Measurements from ENCODE around the gene TCL1A.

Gene TCL1A

DNA sequence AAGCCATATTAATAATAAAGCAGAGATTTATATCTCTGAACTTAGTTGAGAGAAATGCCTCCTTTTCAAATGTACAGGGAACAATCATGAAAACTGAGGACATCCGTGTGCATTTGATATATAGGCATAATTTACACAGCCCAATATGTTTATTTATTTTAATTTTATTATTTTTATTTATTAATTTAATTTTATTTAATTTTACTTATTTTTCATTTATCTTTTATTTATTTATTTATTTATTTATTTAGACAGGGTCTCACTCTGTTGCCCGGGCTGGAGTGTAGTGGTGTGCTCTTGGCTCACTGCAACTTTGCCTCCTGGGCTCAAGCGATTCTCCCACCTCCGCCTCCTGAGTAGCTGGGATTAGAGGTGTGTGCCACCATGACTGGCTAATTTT is 8.4 kb downstream of the TCL1A start:
- DNase-seq (ENCODE audit: low read depth in 2 of 2) = no peak

- DNase-seq (ENCODE audit: low read depth in 2 of 2) = no peak
Measured at GRCh38 chr14:95703805-95704204, 10.1 kb downstream of the TCL1A start.

- no peak for DNase-seq (ENCODE audit: low read depth in 2 of 2)
Measured at GRCh38 chr14:95703341-95703740, 10.6 kb downstream of the TCL1A start.

DNA sequence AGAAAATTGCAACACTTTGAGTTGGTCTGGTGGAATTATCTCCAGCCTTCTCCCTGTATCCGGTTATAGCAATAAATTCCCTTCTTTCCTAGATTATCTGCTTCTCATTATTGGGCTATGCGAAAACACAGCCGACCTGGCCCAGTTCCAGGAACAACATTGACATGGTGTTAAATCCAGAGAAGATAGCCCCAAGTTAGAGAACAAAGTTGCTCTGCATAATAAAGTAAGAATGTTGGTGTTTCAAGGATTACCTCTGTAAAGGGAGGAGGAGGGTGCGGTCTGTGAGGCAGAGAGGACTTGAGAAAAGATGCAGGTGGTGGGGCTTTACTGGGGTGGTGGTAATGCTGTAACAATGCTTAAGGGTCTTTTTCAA is 12.1 kb downstream of the TCL1A start:
- no peak for DNase-seq (ENCODE audit: low read depth in 2 of 2)

DNA sequence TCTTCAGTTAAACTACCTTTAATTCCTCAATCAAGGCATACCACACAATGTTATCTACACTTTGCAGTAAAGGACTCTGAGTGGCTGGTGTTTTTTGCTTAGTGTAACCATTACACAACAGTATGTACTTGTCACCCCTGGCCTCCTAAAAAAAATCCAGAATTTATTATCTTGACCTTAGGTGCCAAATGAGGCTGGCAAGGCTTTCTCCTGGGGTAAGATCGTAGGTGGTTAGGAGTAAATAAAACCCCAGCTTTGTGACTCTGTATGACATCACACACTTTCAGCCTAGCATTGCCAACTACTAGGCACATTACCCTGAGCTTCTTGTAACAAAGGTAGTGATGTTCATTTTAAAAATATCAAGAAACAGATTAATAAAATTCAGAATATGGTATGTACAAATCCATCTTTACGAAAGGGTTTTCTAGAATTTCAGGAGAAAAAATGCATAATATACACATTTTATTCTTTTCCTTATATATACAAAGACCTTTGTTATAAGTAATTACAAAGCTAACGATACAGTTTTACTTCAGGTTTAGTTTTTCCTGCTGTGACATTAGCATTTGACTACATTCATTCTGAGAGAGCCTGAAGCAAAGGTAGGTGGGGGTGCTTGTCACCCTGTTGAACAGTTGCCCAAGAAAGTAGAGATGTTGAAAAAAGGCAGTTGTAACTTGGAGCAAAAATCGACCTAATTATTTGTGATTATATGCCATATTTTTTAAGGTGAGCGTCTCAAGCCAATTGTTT is 13.5 kb downstream of the TCL1A start:
- DNase-seq (ENCODE audit: low read depth in 2 of 2) = no peak

DNA sequence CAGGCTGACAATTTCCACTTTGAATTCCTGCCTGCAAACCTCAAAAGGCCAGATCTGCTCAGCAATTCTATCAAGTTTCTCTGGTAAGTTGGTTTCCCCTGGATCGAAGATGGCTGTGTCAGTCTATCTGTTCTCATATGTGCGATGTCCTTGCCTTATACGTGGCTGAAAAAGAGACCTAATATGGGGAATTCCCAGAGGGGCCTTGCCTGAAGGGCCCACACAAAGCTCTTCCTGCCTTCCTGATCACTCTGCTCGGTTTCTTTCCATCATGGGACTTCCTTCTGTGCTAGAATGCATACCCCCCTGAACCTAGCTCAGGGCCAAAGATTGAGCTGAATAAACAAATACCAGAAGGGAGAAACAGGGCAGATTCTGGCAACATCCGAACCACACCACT is 14.5 kb downstream of the TCL1A start:
- DNase-seq (ENCODE audit: low read depth in 2 of 2) = no peak

DNA sequence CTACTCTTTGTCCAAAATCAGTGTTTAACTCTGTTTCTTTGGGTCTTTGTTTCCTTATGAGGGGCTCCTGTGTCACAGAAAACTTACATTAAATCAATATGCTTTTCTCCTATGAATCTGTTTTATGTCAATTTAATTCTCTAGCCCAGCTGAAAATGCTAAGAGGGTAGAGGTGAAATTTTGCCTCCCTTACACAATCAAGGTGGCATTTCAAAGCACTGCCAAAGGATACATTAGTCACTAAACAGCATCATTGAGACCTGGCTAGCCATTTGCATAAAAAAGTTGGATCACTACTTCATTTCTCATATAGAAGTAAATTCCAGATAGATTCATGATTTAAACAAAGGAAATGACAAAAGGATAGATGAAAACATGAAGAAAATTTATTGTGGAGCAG is 15.6 kb downstream of the TCL1A start:
- DNase-seq (ENCODE audit: low read depth in 2 of 2) = no peak

- DNase-seq (ENCODE audit: low read depth in 2 of 2) = no peak
Measured at GRCh38 chr14:95697764-95698163, 16.2 kb downstream of the TCL1A start.

DNA sequence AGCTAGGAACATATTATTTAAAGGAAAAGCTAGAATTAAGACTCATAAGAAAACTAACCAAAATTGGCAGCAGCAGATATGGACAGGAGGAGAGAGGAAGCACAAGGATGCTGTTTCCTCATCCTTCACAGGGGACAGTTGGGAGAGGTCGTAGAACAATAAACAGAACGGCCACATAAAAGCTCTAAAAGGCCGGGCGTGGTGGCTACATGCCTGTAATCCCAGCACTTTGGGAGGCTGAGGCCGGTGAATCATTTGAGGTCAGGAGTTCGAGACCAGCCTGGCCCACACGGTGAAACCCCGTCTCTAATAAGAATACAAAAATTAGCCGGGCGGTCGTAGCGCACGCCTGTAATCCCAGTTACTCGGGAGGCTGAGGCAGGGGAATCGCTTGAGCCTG is 17.2 kb downstream of the TCL1A start:
- DNase-seq (ENCODE audit: low read depth in 2 of 2) = no peak

- DNase-seq (ENCODE audit: low read depth in 2 of 2) = no peak
Measured at GRCh38 chr14:95695913-95696312, 18.0 kb downstream of the TCL1A start.

- no peak for DNase-seq (ENCODE audit: low read depth in 2 of 2)
Measured at GRCh38 chr14:95695051-95695450, 18.9 kb downstream of the TCL1A start.

DNA sequence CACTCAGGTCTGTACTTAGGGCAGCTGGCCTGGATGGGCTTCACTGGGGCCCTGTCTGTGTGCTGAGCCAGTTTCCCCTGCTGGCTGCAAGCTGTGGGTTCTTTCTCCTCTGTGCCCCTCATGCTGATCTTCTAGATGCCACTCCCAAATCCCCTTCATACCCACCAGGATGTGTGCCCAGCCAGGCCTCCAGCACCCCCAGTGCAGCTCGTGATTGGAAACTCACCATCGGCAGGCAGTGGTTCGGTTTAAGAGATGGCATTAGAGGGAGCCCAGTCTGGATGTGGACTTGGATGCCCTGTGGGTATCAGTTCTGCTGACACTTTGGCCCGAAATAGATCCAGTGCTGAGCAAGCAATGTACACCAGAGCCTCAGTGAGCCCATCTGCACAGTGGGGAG is 21.8 kb downstream of the TCL1A start:
- no peak for DNase-seq (ENCODE audit: low read depth in 2 of 2)

- DNase-seq (ENCODE audit: low read depth in 2 of 2) = no peak
Measured at GRCh38 chr14:95691591-95691990, 22.3 kb downstream of the TCL1A start.

- DNase-seq (ENCODE audit: low read depth in 2 of 2) = no peak
Measured at GRCh38 chr14:95690815-95691214, 23.1 kb downstream of the TCL1A start.

DNA sequence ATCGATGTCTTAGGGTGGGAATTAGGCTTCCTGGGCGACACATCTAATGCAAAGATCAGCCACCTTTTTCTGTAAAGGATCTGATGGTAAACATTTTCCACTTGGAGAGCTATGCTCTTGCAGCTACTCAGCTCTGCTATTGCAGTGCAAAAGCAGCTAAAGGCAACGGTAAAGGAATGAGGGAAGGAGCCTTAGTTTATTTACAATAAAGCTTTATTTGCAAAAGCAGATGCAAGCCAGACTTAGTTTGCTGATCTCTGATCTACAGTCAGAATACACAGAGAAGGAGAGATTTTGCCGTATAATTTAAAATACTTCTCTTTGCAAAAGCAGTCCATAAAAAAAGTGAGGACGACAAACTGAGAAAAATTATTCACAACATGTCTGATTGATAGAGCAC is 24.5 kb downstream of the TCL1A start:
- DNase-seq (ENCODE audit: low read depth in 2 of 2) = no peak

GRCh38 chr14:95686935-95687334 is 27.0 kb downstream of the TCL1A start:
- no peak for DNase-seq (ENCODE audit: low read depth in 2 of 2)

- no peak for DNase-seq (ENCODE audit: low read depth in 2 of 2)
Measured at GRCh38 chr14:95685978-95686922, 27.7 kb downstream of the TCL1A start, which contains the start of gene TCL1B. TSS of gene TCL1B (plus strand) at chr14:95686426. CDS start at chr14:95686468, 42 bp downstream.

DNA sequence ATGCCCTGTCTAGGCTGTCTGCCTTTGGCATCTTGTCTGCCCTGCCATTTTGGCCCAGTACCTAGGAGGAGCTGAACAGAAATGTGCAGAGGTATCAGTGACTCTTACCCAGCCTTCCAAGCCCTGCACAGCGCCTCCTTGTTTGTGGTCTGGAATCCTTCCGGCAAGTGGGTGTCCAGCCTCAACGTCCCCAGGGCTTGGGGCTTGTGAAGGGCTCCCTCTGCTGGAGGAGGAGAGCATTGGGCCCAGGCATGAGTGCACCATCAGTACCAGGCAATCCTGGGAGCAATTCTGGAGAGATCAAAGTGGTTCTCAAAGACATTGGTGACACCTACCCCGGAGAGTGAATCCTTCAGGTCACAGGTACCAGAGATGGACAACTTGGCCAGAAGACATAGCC is 30.1 kb downstream of the TCL1A start:
- peak in 1 of 2 donors; percentile 10 for DNase-seq (ENCODE audit: low read depth in 2 of 2)

- DNase-seq (ENCODE audit: low read depth in 2 of 2) = no peak
Measured at GRCh38 chr14:95681153-95681552, 32.8 kb downstream of the TCL1A start.

GRCh38 chr14:95679998-95680735 is 33.8 kb downstream of the TCL1A start:
- DNase-seq (ENCODE audit: low read depth in 2 of 2) = no peak

- no peak for DNase-seq (ENCODE audit: low read depth in 2 of 2)
Measured at GRCh38 chr14:95679148-95679815, 34.6 kb downstream of the TCL1A start.

Data from activated CD4-positive, alpha-beta T cell treated with anti-CD3 and anti-CD28 coated beads for 24 hours (primary cell).